DND-41 (cell line): Measurements from ENCODE around the gene ZNF738.

Experiments
- ATAC-seq: fragments of 200-7000 bp; cut with Tn5 transposase; 3 replicates; pipeline ENCODE4 v1.9.1; 2021; ENCODE audit warnings: low read depth; ENCODE audit not compliant: insufficient read depth
- DNase-seq: peaks from one replicate; pipeline ENCODE4 v3.0.0-alpha.2; 2020
- H2AFZ ChIP-seq: 2 replicates; pipeline ENCODE4 v1.6.0; 2012; ENCODE audit warnings: low read depth, low read length
- H3K27ac ChIP-seq: 2 replicates; pipeline ENCODE4 v1.5.1; 2012; ENCODE audit warnings: low read length, inconsistent platforms
- H3K27me3 ChIP-seq: fragments of 200-600 bp; sonication (generic); 2 replicates; pipeline ENCODE4 v1.6.0; 2012; ENCODE audit warnings: low read length, mild to moderate bottlenecking, inconsistent platforms; ENCODE audit not compliant: insufficient read depth, poor library complexity
- H3K36me3 ChIP-seq: 2 replicates; pipeline ENCODE4 v1.5.1; 2012; ENCODE audit warnings: low read length, inconsistent platforms; ENCODE audit not compliant: insufficient read depth
- H3K4me1 ChIP-seq: 2 replicates; pipeline ENCODE4 v1.5.1; 2012; ENCODE audit warnings: mild to moderate bottlenecking, low read length; ENCODE audit not compliant: insufficient read depth
- H3K4me2 ChIP-seq: 2 replicates; pipeline ENCODE4 v1.6.0; 2012; ENCODE audit warnings: mild to moderate bottlenecking, moderate library complexity, low read length, inconsistent platforms; ENCODE audit not compliant: insufficient read depth
- H3K4me3 ChIP-seq, 2 experiments: fragments of 200-600 bp in 1 of 2; shearing (Covaris generic) in 1 of 2; 2 replicates each; pipeline ENCODE4 v1.5.1; 2012 to 2016; ENCODE audit warnings: inconsistent platforms in 2 of 2, low read length in 2 of 2, mild to moderate bottlenecking in 2 of 2, low read depth in 1 of 2, moderate library complexity in 1 of 2
- H3K79me2 ChIP-seq: 2 replicates; pipeline ENCODE4 v1.6.0; 2012; ENCODE audit warnings: low read length, inconsistent platforms; ENCODE audit not compliant: insufficient read depth
- H3K9ac ChIP-seq: 2 replicates; pipeline ENCODE4 v1.6.0; 2012; ENCODE audit warnings: low read depth, mild to moderate bottlenecking, inconsistent platforms, low read length, moderate library complexity
- H3K9me3 ChIP-seq: 2 replicates; pipeline ENCODE4 v1.5.1; 2012; ENCODE audit warnings: low read length, moderate library complexity, mild to moderate bottlenecking, inconsistent platforms; ENCODE audit not compliant: insufficient read depth, severe bottlenecking
- H4K20me1 ChIP-seq: 2 replicates; pipeline ENCODE4 v1.6.0; 2012; ENCODE audit warnings: low read length; ENCODE audit not compliant: insufficient read depth
- EZH2 ChIP-seq: IDR thresholded peaks from 3 replicates; pipeline ENCODE4 v1.6.1; 2012; ENCODE audit warnings: borderline replicate concordance, low read depth, mild to moderate bottlenecking, moderate library complexity, low read length, inconsistent platforms; ENCODE audit not compliant: severe bottlenecking
- TF ChIP-seq, protein P1 (sequence below): IDR thresholded peaks from 2 replicates; pipeline ENCODE4 v1.5.1; 2012; ENCODE audit warnings: borderline replicate concordance, low read length, moderate library complexity, mild to moderate bottlenecking; ENCODE audit not compliant: poor library complexity, severe bottlenecking; ENCODE audit errors: extremely low read depth

The ZNF738 gene

DNA sequence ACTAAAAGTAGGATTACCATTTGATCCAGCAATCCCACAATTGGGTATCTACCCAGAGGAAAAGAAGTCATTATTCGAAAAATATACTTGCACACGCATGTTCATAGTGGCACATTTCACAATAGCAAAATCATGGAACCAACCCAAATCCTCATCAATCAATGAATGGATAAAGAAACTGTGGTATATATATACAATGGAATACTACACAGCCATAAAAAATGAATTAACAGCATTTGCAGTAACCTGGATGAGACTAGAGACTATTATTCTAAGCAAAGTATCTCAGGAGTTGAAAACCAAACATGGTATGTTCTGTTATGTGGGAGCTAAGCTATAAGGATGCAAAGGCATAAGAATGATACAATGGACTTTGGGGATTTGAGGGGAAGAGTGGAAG is 32.6 kb upstream of the ZNF738 start:
- Histone ChIP-seq H3K79me2 (peaks cover 89% of the 10 kb centered on the region), H3K27me3 (no peaks in the 10 kb centered on the region), H3K36me3 (peaks cover 28% of the 10 kb centered on the region), H3K27ac (no peak overlapping the region), H2AFZ (no peak overlapping the region), H4K20me1 (peaks cover 2% of the 10 kb centered on the region; the same call in 1 of the 2 replicates), H3K4me1 (peaks cover 36% of the 10 kb centered on the region), H3K4me2 (peak overlapping the region; percentile 32; the same call in 1 of the 2 replicates), H3K4me3 (peak overlapping the region in 1 of 2 experiments; percentile 0; a peak in 1 of 4 replicates), H3K9me3 (peaks cover 12% of the 10 kb centered on the region), H3K9ac (no peak overlapping the region)
- DNase-seq (no peak), ATAC-seq (no peak)
- TF ChIP-seq EZH2 = no peak
- TF ChIP-seq, protein P1, sequence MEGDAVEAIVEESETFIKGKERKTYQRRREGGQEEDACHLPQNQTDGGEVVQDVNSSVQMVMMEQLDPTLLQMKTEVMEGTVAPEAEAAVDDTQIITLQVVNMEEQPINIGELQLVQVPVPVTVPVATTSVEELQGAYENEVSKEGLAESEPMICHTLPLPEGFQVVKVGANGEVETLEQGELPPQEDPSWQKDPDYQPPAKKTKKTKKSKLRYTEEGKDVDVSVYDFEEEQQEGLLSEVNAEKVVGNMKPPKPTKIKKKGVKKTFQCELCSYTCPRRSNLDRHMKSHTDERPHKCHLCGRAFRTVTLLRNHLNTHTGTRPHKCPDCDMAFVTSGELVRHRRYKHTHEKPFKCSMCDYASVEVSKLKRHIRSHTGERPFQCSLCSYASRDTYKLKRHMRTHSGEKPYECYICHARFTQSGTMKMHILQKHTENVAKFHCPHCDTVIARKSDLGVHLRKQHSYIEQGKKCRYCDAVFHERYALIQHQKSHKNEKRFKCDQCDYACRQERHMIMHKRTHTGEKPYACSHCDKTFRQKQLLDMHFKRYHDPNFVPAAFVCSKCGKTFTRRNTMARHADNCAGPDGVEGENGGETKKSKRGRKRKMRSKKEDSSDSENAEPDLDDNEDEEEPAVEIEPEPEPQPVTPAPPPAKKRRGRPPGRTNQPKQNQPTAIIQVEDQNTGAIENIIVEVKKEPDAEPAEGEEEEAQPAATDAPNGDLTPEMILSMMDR = no peak

DNA sequence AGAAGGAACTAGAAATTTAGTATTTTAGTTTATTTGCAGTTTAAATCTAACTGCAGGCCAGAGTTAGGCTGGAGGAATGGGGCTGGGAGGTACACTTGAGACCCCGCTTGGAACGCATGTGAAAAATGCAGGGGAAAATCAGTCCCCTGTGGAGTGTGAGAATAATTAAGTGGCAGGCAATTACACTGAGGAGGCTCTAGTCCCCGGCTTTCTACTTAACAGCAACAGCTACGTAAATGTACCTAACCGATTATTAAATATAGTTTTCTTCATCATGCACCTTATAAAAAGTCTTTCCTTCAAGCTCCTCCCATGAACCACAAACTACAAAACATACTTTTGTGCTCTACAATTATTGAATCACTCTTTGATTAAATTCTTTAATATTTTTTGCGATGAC is 30.4 kb upstream of the ZNF738 start:
- peak overlapping the region; percentile 81 for H3K9ac ChIP-seq
- H4K20me1 ChIP-seq = no peaks in the 10 kb centered on the region
- DNase-seq = no peak
- H3K9me3 ChIP-seq = peaks cover 12% of the 10 kb centered on the region
- no peak for TF ChIP-seq EZH2
- TF ChIP-seq, protein P1 = no peak
- peak overlapping the region; percentile 89 for H3K27ac ChIP-seq
- peaks cover 36% of the 10 kb centered on the region for H3K4me1 ChIP-seq
- peak overlapping the region; percentile 50 to 68 for H3K4me3 ChIP-seq
- H3K36me3 ChIP-seq = peaks cover 23% of the 10 kb centered on the region
- no peaks in the 10 kb centered on the region for H3K27me3 ChIP-seq
- peaks cover 66% of the 10 kb centered on the region for H3K79me2 ChIP-seq
- peak overlapping the region; percentile 82 for H2AFZ ChIP-seq
- peak overlapping the region; percentile 71 for H3K4me2 ChIP-seq
- peak; percentile 41 for ATAC-seq

DNA sequence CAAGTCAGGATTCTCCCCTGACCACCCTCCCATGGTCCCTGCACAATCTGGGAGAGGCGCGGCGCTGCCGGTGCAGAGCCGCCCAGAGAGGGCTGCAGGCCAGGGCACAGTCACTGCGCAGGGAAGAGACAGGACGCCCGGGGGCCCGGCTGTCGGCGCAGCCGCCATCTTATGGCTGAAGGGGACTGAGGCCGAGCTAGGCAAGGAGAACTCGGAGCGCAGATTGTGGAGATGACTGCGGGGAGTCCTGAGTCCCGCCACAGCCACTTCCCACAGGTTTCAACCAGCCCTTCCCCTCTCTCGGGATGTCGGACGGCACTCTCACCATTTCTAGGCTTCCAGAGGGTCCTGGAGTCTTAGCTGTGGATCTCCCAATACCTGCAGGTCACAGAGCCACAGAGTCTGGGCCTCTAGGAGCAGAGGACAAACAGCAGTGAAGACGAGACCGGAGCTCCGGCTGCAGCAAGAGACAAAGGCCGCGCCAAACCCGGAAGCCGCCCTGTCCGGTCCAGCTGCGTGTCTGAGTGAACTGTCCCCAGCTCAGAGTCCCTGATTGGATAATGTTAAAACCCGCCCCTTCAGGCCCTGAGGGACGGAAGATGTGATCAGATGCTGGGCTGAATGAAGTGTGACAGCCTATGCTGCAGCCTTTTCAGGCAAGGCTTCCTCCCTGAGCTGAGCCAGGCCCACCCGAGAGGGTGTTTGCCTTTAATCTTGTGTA is 29.8 kb upstream of the ZNF738 start, which contains the start of gene ZNF708:
TSS of gene ZNF708 (minus strand) at position 526 of the 721 bp plus-strand sequence. CDS start at position 328, 198 bp downstream.
- DNase-seq (peak; percentile 88), ATAC-seq (peak; percentile 98)
- TF ChIP-seq EZH2 = no peak
- TF ChIP-seq, protein P1 = no peak
- Histone ChIP-seq H3K27ac (peak within 1 kb of the TSS; percentile 89), H3K36me3 (peaks cover 23% of the 10 kb centered on the region), H3K4me2 (peak within 1 kb of the TSS; percentile 71), H2AFZ (peak within 1 kb of the TSS; percentile 82), H3K79me2 (peaks cover 60% of the 10 kb centered on the region), H3K4me3 (peak within 1 kb of the TSS; percentile 50 to 68), H3K27me3 (no peaks in the 10 kb centered on the region), H4K20me1 (no peaks in the 10 kb centered on the region), H3K9me3 (peaks cover 15% of the 10 kb centered on the region), H3K9ac (peak within 1 kb of the TSS; percentile 81), H3K4me1 (peaks cover 36% of the 10 kb centered on the region)
